Heart left ventricle (tissue), 16 donors: Measurements from ENCODE around the gene ZNF223. TPM values are rescaled to one million over a fixed set of nuclear protein-coding genes. Genes with fewer than 3 reads are reported as not detected.

ENCODE experiments used
- ATAC-seq, 4 donors: fragments of 200-7000 bp; cut with Tn5 transposase; one replicate each; pipeline ENCODE4 v1.9.1; 2020 to 2022; ENCODE audit warnings: moderate library complexity in 4 of 4, mild to moderate bottlenecking in 3 of 4, moderate number of reproducible peaks in 1 of 4
- DNase-seq, 5 donors: peaks; one replicate each; pipeline ENCODE4 v3.0.0-alpha.2; 2020
- H3K27ac ChIP-seq, 12 donors: fragments of 200-600 bp; sonication (generic) in 4 of 12; one replicate each; pipeline versions ENCODE4 v1.5.0 to v1.8.0; 2016 to 2022; ENCODE audit warnings: mild to moderate bottlenecking in 2 of 12
- H3K27me3 ChIP-seq, 9 donors: fragments of 200-600 bp; sonication (generic) in 2 of 9; one replicate each; pipeline versions ENCODE4 v1.5.1 to v1.8.0; 2016 to 2022; ENCODE audit warnings: mild to moderate bottlenecking in 3 of 9
- H3K36me3 ChIP-seq, 9 donors: fragments of 200-600 bp; sonication (generic) in 2 of 9; one replicate each; pipeline versions ENCODE4 v1.5.0 to v1.8.0; 2018 to 2022; ENCODE audit warnings: mild to moderate bottlenecking in 2 of 9
- H3K4me1 ChIP-seq, 12 donors: fragments of 200-600 bp; sonication (generic) in 4 of 12; one replicate each; pipeline versions ENCODE4 v1.5.0 to v1.8.0; 2016 to 2022; ENCODE audit warnings: mild to moderate bottlenecking in 3 of 12
- H3K4me3 ChIP-seq, 12 donors: fragments of 200-600 bp; sonication (generic) in 4 of 12; one replicate each; pipeline versions ENCODE4 v1.5.0 to v1.8.0; 2017 to 2022; ENCODE audit warnings: mild to moderate bottlenecking in 9 of 12, moderate library complexity in 4 of 12
- H3K9me3 ChIP-seq, 12 donors: fragments of 200-600 bp; sonication (generic) in 4 of 12; one replicate each; pipeline versions ENCODE4 v1.5.0 to v1.8.0; 2016 to 2022; ENCODE audit warnings: mild to moderate bottlenecking in 1 of 12
- POLR2A ChIP-seq, 2 donors: fragments of 450-650 bp; IDR thresholded peaks; one replicate each; pipeline ENCODE4 v1.6.1; 2017; ENCODE audit warnings: antibody characterized with exemption in 2 of 2, mild to moderate bottlenecking in 2 of 2, moderate library complexity in 2 of 2
- WGBS, 4 donors: extraction: QIAGEN DNeasy Blood & Tissue Kit in 2 of 4; methylation state at CpG; one replicate each; pipeline versions ENCODE4 v1.1.5 to v1.1.7; 2013 to 2018; 5-methylcytosine and 5-hydroxymethylcytosine counted together
- intact Hi-C, 10 donors: fragments of 100-400 bp; cut with DNase I; formaldehyde crosslinking; loops; one replicate each; pipeline versions ENCODE4 v1.11.1 to v1.14.2; 2022
- polyA plus RNA-seq, 2 donors: library from polyadenylated mRNA; stranded (reverse); fragments of 200-250 nt; gene quantifications; one replicate each; pipeline ENCODE4 v1.2.3, GENCODE V29; 2013
- total RNA-seq, 9 donors: library from RNA; depleted of rRNA in 2 of 9; stranded (reverse); fragments of >200 nt in 2 of 9; fragmentation: NEBNext Ultra II Directional in 3 of 9; extraction: Animal tissue kit (Norgen Biotek cat#: 25700) in 3 of 9; gene quantifications; one replicate each; pipeline versions ENCODE4 v1.1.0 to v1.2.4, GENCODE V29; 2016 to 2023
- TF ChIP-seq, protein P1 (sequence below), 12 donors: fragments of 200-600 bp; sonication (generic) in 4 of 12; IDR thresholded peaks; one replicate each; pipeline versions ENCODE4 v1.5.0 to v1.8.0; 2018 to 2022; ENCODE audit warnings: antibody characterized with exemption in 12 of 12, mild to moderate bottlenecking in 5 of 12
- donor health status: ischemic (EF 13 %, LVEDD 7.1; RV severe dilation, severe dysfunction).
- donor health status: healthy with polysubstance abuse.
- donor health status: DM: no; HTN: yes; CAD: no.
- donor health status: DM: no; HTN: no; CAD: no.
- donor health status: ischemic (EF 25% LVEDD 6.9; RV normal size, moderate dysfunction).
- donor health status: ischemic (EF 25% LVEDD 5.7; RV mildly dilated, moderate dysfunction).
- donor health status: healthy.
- donor health status: DM: yes; HTN: yes; CAD: no.
- donor health status: ischemic (EF 35%, LVEDD 5.7; RV mildly dilated, moderate dysfunction).
- donor health status: nonischemic (EF 11% LVEDD 7.7; RV severe dilation, severe dysfunction).
- donor health status: DM: yes; HTN: yes; CAD: no.
- donor health status: PGD.
- donor health status: ischemic (EF 29% LVEDD 5.4; RV normal size, mild dysfunction).
- donor health status: nonischemic (EF 23%, LVEDD 6.1; RV moderate dilation, normal function).

The ZNF223 gene
- total and polyA plus RNA-seq, 11 donors: 1.7 to 5.1 (median 3.2) TPM

DNA sequence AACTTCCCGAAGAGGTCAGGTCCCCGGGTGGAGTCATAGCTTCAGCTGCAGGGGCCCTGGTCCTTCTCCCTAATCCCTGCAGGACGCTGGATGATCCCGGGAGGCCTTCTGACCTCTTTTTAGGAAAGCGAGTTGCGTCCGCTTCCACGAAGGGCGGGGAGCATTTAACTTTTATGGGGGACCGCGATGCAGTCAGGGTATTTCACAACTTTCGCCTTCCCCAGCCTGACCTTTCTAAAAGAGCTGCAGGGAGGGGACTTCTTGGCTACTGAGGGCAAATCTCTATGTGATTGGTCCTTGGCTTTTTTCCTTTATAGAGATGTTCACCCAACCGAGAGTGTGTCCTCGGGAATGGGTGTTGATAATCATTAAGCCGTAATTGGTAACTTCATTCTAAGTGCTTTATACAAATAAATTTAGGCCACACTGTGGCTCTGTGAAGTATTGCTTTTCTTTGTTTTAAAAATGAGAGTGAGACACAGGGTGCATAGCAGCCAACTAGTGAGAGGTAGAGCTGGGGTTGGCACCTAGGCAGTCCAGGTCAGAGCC lies 48.3 kb upstream of the ZNF223 start:
- DNase-seq (no peak), ATAC-seq (peak; percentile 8 to 23 (median 18))
- Histone ChIP-seq H3K4me3 (peak overlapping the region; percentile 61 to 92 (median 82)), H3K36me3 (peaks cover 0 to 24% (median 18%) of the 10 kb centered on the region in 9 donors), H3K27me3 (no peaks in the 10 kb centered on the region), H3K27ac (peak overlapping the region in 9 of 12 donors; percentile 52 to 84 (median 79)), H3K9me3 (peaks cover 0 to 43% (median 14%) of the 10 kb centered on the region in 12 donors), H3K4me1 (peaks cover 0 to 28% (median 11%) of the 10 kb centered on the region in 12 donors)
- intact Hi-C loops: loop anchor here in 8 of 10 donors (2.0 to 10.0 kb wide), 9 partner anchors 19 to 164 kb away; partner anchors contain the start of genes ZNF224 (in 4 of the 8), ZNF155 (in 2 of the 8), ZNF223 (in 2 of the 8) and ZNF222 (in 1 of the 8)
- TF ChIP-seq, protein P1, sequence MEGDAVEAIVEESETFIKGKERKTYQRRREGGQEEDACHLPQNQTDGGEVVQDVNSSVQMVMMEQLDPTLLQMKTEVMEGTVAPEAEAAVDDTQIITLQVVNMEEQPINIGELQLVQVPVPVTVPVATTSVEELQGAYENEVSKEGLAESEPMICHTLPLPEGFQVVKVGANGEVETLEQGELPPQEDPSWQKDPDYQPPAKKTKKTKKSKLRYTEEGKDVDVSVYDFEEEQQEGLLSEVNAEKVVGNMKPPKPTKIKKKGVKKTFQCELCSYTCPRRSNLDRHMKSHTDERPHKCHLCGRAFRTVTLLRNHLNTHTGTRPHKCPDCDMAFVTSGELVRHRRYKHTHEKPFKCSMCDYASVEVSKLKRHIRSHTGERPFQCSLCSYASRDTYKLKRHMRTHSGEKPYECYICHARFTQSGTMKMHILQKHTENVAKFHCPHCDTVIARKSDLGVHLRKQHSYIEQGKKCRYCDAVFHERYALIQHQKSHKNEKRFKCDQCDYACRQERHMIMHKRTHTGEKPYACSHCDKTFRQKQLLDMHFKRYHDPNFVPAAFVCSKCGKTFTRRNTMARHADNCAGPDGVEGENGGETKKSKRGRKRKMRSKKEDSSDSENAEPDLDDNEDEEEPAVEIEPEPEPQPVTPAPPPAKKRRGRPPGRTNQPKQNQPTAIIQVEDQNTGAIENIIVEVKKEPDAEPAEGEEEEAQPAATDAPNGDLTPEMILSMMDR (IDR thresholded peaks at IDR 0.05): no peak
- no peak for TF ChIP-seq POLR2A (IDR thresholded peaks at IDR 0.05)
- 1 to 3% (median 3%) methylated on average over 15 of the region's 15 CpGs for WGBS, 4 donors

DNA sequence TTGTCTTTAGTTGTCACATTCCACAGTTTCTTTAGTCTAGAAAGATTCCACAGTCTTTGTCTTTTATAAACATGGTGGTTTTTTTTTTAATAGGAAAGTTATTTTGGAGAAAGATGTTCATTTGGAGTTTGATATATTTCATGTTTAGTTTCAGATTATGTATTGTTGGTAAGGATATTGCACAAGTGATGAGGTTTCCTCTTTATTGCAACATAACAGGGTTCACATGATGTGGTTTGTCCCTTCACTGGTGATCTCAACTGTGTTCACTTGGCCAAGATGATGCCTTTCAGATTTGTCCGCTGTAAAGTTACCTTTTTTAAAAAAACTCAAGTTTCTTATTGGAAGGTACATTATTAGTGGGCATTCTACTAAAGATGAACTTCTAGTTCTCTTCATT lies 45.9 kb upstream of the ZNF223 start:
- Histone ChIP-seq H3K4me3 (no peak overlapping the region), H3K9me3 (peaks cover 0 to 60% (median 39%) of the 10 kb centered on the region in 12 donors), H3K36me3 (peaks cover 17 to 48% (median 43%) of the 10 kb centered on the region in 9 donors), H3K27ac (no peak overlapping the region), H3K4me1 (peaks cover 0 to 28% (median 11%) of the 10 kb centered on the region in 12 donors), H3K27me3 (no peaks in the 10 kb centered on the region)
- intact Hi-C loops: loop anchor here in 5 of 10 donors (10.0 kb wide), 3 partner anchors 49 to 99 kb away; partner anchors contain the start of genes ZNF224 (in 2 of the 5) and ZNF223 (in 1 of the 5)
- TF ChIP-seq POLR2A (IDR thresholded peaks at IDR 0.05): no peak
- WGBS, 4 donors: 88 to 100% (median 95%) methylated on average over 1 of the region's 1 CpG
- DNase-seq (no peak), ATAC-seq (no peak)

DNA sequence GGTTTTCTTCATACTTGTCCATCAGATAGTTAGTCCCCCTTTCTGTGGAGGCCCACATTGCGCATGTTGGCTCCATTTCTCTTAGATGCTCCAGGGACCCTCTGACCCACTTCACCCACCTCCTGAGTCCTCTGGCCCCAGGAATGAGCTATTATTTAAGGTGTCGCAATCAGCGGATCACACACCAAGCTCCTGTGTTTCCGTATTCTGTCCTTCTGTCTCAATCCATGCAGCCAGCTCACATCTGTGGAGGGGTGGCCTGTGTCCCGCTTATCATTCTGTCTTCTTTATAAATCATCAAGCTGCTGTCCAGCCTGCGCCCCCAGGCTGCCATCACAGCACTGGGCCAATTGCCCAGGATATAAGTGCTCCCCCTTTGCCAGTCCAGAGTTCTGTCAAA lies 44.4 kb upstream of the ZNF223 start:
- H3K4me3 ChIP-seq: no peak overlapping the region
- 97 to 100% (median 98%) methylated on average over 6 of the region's 6 CpGs for WGBS, 4 donors
- peaks cover 0 to 75% (median 54%) of the 10 kb centered on the region in 12 donors for H3K9me3 ChIP-seq
- no peak overlapping the region for H3K27ac ChIP-seq
- intact Hi-C loops: loop anchor here in 5 of 10 donors (10.0 kb wide), 3 partner anchors 47 to 97 kb away; partner anchors contain the start of genes ZNF224 (in 2 of the 5) and ZNF223 (in 1 of the 5)
- DNase-seq (no peak), ATAC-seq (no peak)
- H3K27me3 ChIP-seq: no peaks in the 10 kb centered on the region
- H3K4me1 ChIP-seq: peaks cover 0 to 22% (median 9%) of the 10 kb centered on the region in 12 donors
- TF ChIP-seq POLR2A (IDR thresholded peaks at IDR 0.05): no peak
- TF ChIP-seq, protein P1 (IDR thresholded peaks at IDR 0.05): no peak
- peaks cover 21 to 63% (median 56%) of the 10 kb centered on the region in 9 donors for H3K36me3 ChIP-seq

DNA sequence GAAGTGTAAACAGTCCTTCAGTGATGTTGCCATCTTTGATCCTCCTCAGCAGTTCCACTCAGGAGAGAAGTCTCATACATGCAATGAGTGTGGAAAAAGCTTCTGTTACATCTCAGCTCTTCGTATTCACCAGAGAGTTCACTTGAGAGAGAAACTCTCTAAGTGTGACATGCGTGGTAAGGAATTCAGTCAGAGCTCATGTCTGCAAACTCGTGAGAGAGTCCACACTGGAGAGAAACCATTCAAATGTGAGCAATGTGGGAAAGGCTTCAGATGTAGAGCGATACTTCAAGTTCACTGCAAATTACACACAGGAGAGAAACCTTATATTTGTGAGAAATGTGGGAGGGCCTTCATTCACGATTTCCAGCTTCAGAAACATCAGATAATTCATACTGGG lies 41.4 kb upstream of the ZNF223 start:
- intact Hi-C loops: no loop called here
- TF ChIP-seq, protein P1 (IDR thresholded peaks at IDR 0.05): no peak
- TF ChIP-seq POLR2A (IDR thresholded peaks at IDR 0.05): no peak
- DNase-seq: no peak
- peaks cover 0 to 10% (median 0%) of the 10 kb centered on the region in 12 donors for H3K4me1 ChIP-seq
- peaks cover 21 to 72% (median 56%) of the 10 kb centered on the region in 9 donors for H3K36me3 ChIP-seq
- H3K9me3 ChIP-seq: peaks cover 0 to 100% (median 61%) of the 10 kb centered on the region in 12 donors
- ATAC-seq: no peak
- WGBS, 4 donors: 95 to 99% (median 98%) methylated on average over 5 of the region's 5 CpGs
- H3K27ac ChIP-seq: no peak overlapping the region
- no peak overlapping the region for H3K4me3 ChIP-seq
- H3K27me3 ChIP-seq: no peaks in the 10 kb centered on the region
